GM08714 (cell line): ENCODE measurements around the gene ZC3H18.

Experiments used
- H3K4me3 ChIP-seq: fragments of 200-500 bp; sonication (Bioruptor generic); 2 replicates; pipeline ENCODE4 v1.5.1; 2014; ENCODE audit warnings: mild to moderate bottlenecking, low read length, inconsistent platforms
- ZNF274 ChIP-seq: IDR thresholded peaks from 2 replicates; pipeline ENCODE4 v1.6.1; 2012; ENCODE audit warnings: mild to moderate bottlenecking, low read depth, low read length

Gene ZC3H18

GRCh38 chr16:88634141-88634993, 64.2 kb downstream of the ZC3H18 start:
- no peak for TF ChIP-seq ZNF274
- peak overlapping the region; percentile 62; the same call in 1 of the 2 replicates for H3K4me3 ChIP-seq

GRCh38 chr16:88634994-88635670, 64.9 kb downstream of the ZC3H18 start:
- no peak for TF ChIP-seq ZNF274
- H3K4me3 ChIP-seq = peak overlapping the region; percentile 62; the same call in 1 of the 2 replicates

GRCh38 chr16:88635671-88636319, 65.6 kb downstream of the ZC3H18 start:
- TF ChIP-seq ZNF274 = no peak
- no peak overlapping the region for H3K4me3 ChIP-seq

GRCh38 chr16:88636488-88637265, 66.5 kb downstream of the ZC3H18 start:
- TF ChIP-seq ZNF274 = no peak
- no peak overlapping the region for H3K4me3 ChIP-seq

- TF ChIP-seq ZNF274 = no peak
- H3K4me3 ChIP-seq = no peak within 1 kb of the TSS
Measured at GRCh38 chr16:88638323-88639230, 68.4 kb downstream of the ZC3H18 start, which contains the start of gene IL17C. Gene IL17C, plus strand, starts transcription at chr16:88638572. Its CDS starts 70 bp downstream, at chr16:88638642.

- no peak for TF ChIP-seq ZNF274
- no peak overlapping the region for H3K4me3 ChIP-seq
Measured at GRCh38 chr16:88639231-88640038, 69.2 kb downstream of the ZC3H18 start.

GRCh38 chr16:88640039-88640495, 69.9 kb downstream of the ZC3H18 start:
- no peak overlapping the region for H3K4me3 ChIP-seq
- no peak for TF ChIP-seq ZNF274

GRCh38 chr16:88640498-88641247, 70.5 kb downstream of the ZC3H18 start:
- H3K4me3 ChIP-seq = no peak overlapping the region
- no peak for TF ChIP-seq ZNF274

GRCh38 chr16:88642881-88643643, 72.9 kb downstream of the ZC3H18 start:
- TF ChIP-seq ZNF274 = no peak
- H3K4me3 ChIP-seq = no peak overlapping the region

- no peak overlapping the region for H3K4me3 ChIP-seq
- TF ChIP-seq ZNF274 = no peak
Measured at GRCh38 chr16:88643644-88643932, 73.4 kb downstream of the ZC3H18 start.

- no peak overlapping the region for H3K4me3 ChIP-seq
Measured at GRCh38 chr16:88645455-88645854, 75.3 kb downstream of the ZC3H18 start.

More at GRCh38 chr16:88645455-88645854, 75.3 kb downstream of the ZC3H18 start:
- no peak for TF ChIP-seq ZNF274
